ENCODE data around the gene ELP6.

DNA sequence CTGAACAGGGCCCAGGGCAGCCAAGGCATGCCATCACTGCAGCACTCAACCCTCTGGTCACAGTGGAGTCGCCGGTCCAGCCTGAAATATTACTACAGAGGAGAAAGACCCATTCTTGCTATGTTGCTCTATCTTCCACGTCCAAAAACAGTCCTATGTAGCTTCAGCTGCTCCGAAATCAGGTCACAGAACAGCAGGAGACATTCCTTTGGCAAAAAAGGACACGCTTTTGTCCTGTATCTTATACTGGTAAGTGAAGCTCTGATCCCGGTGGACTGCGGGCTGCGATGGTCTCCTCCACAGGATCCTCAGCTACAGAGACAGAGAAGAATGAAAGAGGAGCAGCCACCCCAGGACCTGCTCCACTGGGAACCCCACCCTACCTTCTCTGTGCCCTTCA, 17.6 kb downstream of the ELP6 start:
- TF ChIP-seq, protein P1, sequence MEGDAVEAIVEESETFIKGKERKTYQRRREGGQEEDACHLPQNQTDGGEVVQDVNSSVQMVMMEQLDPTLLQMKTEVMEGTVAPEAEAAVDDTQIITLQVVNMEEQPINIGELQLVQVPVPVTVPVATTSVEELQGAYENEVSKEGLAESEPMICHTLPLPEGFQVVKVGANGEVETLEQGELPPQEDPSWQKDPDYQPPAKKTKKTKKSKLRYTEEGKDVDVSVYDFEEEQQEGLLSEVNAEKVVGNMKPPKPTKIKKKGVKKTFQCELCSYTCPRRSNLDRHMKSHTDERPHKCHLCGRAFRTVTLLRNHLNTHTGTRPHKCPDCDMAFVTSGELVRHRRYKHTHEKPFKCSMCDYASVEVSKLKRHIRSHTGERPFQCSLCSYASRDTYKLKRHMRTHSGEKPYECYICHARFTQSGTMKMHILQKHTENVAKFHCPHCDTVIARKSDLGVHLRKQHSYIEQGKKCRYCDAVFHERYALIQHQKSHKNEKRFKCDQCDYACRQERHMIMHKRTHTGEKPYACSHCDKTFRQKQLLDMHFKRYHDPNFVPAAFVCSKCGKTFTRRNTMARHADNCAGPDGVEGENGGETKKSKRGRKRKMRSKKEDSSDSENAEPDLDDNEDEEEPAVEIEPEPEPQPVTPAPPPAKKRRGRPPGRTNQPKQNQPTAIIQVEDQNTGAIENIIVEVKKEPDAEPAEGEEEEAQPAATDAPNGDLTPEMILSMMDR (IDR thresholded peaks at IDR 0.05; ENCODE audit: low read depth, low read length, poor library complexity, severe bottlenecking), result no peak
- TF ChIP-seq EZH2phosphoT487 (IDR thresholded peaks at IDR 0.05; ENCODE audit: borderline replicate concordance, low read length), result no peak
